HUES64 (cell line): ENCODE data around the gene PLSCR3.

Experiments used
- H3K27ac ChIP-seq: 2 replicates; pipeline ENCODE4 v1.7.0; 2013; ENCODE audit warnings: low read depth, low read length, inconsistent platforms
- H3K27me3 ChIP-seq: 2 replicates; pipeline ENCODE4 v1.6.1; 2013; ENCODE audit warnings: mild to moderate bottlenecking, low read length; ENCODE audit not compliant: insufficient read depth
- H3K36me3 ChIP-seq: 2 replicates; pipeline ENCODE4 v1.6.1; 2013; ENCODE audit warnings: mild to moderate bottlenecking, low read length; ENCODE audit not compliant: insufficient read depth
- H3K4me1 ChIP-seq: 2 replicates; pipeline ENCODE4 v1.6.1; 2013; ENCODE audit warnings: mild to moderate bottlenecking, low read length, moderate library complexity; ENCODE audit not compliant: insufficient read depth
- H3K4me3 ChIP-seq: 2 replicates; pipeline ENCODE4 v1.5.1; 2013; ENCODE audit warnings: mild to moderate bottlenecking, low read length, moderate library complexity
- H3K9ac ChIP-seq: 2 replicates; pipeline ENCODE4 v1.6.1; 2013; ENCODE audit warnings: mild to moderate bottlenecking, low read depth, low read length
- H3K9me3 ChIP-seq: 2 replicates; pipeline ENCODE4 v1.6.1; 2013; ENCODE audit warnings: low read depth, low read length; ENCODE audit not compliant: insufficient read depth
- WGBS: fragments of 150-250, 120-280 bp; methylation state at CpG from one replicate; pipeline ENCODE4 v1.1.7; 2013; ENCODE audit warnings: missing lambda C conversion rate; 5-methylcytosine and 5-hydroxymethylcytosine counted together

Gene PLSCR3

DNA sequence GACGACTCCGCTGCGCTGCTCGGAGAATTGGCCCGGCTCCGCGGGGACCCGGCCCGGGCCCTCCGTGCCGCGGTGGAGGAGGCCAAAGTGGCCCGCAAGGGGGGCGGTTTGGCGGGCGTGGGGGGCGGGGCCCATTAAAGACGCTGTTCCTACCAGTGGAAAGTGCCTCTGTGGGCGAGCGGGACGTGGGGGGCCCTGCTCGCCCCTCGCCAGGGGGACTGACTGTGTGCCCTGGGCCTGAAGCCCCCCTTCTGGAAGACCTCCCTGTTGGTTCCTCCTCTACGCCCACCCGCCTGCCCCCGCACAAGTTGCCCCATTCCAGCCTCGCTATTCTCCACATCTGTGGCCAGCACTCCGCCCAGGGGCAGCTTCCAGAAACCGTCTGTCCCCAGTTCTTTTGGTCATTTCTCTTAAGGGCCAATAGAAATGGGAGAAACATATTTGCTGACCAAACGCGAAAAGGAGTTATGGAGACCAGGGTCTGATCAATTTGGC lies 43.1 kb upstream of the PLSCR3 start:
- H3K9ac ChIP-seq = no peak overlapping the region
- no peaks in the 10 kb centered on the region for H3K9me3 ChIP-seq
- no peaks in the 10 kb centered on the region for H3K36me3 ChIP-seq
- peaks cover 39% of the 10 kb centered on the region for H3K27me3 ChIP-seq
- H3K27ac ChIP-seq = no peak overlapping the region; the same call in 1 of the 2 replicates
- WGBS = 7% methylated on average over 31 of the region's 31 CpGs
- H3K4me1 ChIP-seq = peaks cover 16% of the 10 kb centered on the region
- H3K4me3 ChIP-seq = peak overlapping the region; percentile 95

DNA sequence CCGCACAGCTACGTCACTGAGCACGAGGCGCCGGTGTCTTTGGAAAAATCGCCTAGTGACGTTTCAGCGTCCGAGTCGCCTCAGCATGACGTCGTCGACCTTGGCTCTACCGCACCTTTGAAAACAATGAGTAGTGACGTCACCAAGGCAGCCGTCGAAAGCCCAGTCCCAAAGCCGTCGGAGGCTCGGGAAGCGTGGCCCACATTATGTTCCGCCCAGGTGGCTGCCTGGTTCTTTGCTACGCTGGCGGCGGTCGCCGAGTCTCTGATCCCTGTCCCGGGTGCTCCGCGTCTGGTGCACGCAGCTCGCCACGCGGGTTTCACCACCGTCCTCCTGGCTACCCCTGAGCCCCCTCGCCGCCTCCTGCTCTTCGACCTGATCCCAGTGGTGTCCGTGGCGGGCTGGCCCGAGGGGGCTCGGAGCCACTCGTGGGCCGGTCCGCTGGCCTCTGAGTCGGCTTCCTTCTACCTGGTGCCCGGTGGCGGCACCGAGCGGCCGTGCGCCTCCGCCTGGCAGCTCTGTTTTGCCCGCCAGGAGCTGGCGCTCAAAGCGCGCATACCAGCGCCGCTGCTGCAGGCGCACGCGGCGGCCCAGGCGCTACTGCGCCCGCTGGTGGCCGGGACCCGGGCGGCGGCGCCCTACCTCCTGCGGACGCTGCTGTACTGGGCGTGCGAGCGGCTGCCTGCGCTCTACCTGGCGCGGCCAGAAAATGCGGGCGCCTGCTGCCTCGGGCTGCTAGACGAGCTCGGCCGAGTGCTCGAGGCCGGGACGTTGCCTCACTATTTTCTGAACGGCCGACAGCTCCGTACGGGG lies 42.4 kb upstream of the PLSCR3 start:
- Histone ChIP-seq H3K27me3 (peaks cover 38% of the 10 kb centered on the region), H3K9ac (peak overlapping the region; percentile 58; the same call in 1 of the 2 replicates), H3K36me3 (no peaks in the 10 kb centered on the region), H3K4me3 (peak overlapping the region; percentile 95), H3K27ac (peak overlapping the region; percentile 53; the same call in 1 of the 2 replicates), H3K4me1 (peaks cover 16% of the 10 kb centered on the region), H3K9me3 (no peaks in the 10 kb centered on the region)
- WGBS = 2% methylated on average over 92 of the region's 92 CpGs

DNA sequence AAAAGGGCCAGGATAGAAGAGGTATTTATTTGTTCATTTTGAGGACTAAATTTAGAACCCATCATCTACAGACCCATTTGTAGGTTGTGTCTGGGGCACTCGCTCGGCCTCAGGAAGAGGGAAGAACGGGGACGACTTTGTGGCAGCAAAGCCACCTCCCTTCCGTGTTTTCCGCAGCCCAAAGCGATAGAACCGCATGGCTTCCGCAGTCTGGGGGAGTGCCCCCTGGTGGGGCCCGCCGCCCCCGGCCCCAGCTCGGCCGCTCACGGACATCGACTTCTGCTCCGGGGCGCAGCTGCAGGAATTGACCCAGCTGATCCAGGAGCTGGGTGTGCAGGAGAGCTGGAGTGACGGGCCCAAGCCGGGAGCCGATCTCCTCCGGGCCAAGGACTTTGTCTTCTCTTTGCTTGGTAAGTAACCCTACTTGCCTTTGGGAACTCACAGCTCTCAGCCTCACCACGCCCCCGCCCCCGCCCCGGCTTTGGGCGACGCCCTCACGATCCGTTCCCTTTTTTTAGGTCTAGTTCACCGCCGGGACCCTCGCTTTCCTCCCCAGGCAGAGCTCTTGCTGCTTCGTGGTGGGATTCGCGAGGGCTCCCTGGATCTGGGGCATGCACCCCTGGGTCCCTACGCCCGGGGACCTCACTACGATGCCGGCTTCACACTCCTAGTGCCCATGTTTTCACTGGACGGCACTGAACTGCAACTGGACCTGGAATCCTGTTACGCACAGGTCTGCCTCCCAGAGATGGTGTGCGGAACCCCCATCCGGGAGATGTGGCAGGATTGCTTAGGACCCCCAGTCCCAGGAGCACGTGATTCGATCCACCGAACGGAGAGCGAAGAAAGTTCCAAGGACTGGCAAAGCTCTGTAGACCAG lies 41.6 kb upstream of the PLSCR3 start:
- Histone ChIP-seq H3K27me3 (peaks cover 34% of the 10 kb centered on the region), H3K36me3 (no peaks in the 10 kb centered on the region), H3K9me3 (no peaks in the 10 kb centered on the region), H3K9ac (peak overlapping the region; percentile 50), H3K4me1 (peaks cover 8% of the 10 kb centered on the region), H3K27ac (peak overlapping the region; percentile 60; the same call in 1 of the 2 replicates), H3K4me3 (peak overlapping the region; percentile 95)
- 3% methylated on average over 49 of the region's 49 CpGs for WGBS

DNA sequence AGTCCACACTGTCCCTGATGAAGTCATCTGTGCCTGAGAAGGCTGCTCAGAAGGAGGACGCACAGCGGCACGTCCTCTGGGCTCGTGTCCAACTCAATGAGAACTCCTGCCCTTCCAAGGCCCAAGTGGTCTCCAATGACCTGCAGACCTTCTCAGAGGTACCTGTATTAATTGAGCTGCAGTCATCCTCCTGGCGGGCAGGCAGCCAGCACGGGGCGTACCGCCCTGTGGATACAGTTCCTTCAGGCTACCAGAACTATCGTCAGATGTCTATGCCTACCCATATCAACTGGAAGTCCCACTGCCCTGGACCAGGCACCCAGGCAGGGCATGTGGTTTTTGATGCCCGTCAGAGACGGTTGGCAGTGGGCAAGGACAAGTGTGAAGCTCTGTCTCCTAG lies 38.0 kb upstream of the PLSCR3 start:
- Histone ChIP-seq H3K27ac (no peak overlapping the region), H3K9ac (no peak overlapping the region), H3K4me1 (no peaks in the 10 kb centered on the region), H3K4me3 (no peak overlapping the region), H3K36me3 (no peaks in the 10 kb centered on the region), H3K9me3 (no peaks in the 10 kb centered on the region), H3K27me3 (peaks cover 8% of the 10 kb centered on the region; the same call in 1 of the 2 replicates)
- 94% methylated on average over 11 of the region's 11 CpGs for WGBS

DNA sequence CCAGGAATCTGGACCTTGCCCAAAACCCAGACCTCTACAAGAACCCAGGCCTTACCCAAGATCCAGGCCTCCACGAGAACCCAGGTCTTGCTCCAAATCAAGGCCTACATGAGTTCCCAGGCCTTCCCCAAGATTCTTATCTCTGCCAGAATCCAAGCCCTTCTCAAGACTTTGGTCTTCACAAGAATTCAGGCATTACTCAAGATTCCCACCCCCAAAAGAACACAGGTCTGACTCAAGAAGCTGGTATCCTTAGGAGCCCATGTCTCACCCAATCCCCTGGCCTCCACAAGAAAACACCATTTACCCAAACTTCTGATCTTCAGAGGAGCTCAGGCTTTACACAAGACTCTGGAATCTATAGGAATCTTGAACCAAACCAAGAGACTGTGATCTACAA lies 36.9 kb upstream of the PLSCR3 start:
- peaks cover 4% of the 10 kb centered on the region; the same call in 1 of the 2 replicates for H3K27me3 ChIP-seq
- no peak overlapping the region for H3K27ac ChIP-seq
- H3K9me3 ChIP-seq = no peaks in the 10 kb centered on the region
- no peaks in the 10 kb centered on the region for H3K4me1 ChIP-seq
- no peak overlapping the region for H3K9ac ChIP-seq
- 95% methylated on average over 1 of the region's 1 CpG for WGBS
- H3K4me3 ChIP-seq = no peak overlapping the region
- H3K36me3 ChIP-seq = no peaks in the 10 kb centered on the region

DNA sequence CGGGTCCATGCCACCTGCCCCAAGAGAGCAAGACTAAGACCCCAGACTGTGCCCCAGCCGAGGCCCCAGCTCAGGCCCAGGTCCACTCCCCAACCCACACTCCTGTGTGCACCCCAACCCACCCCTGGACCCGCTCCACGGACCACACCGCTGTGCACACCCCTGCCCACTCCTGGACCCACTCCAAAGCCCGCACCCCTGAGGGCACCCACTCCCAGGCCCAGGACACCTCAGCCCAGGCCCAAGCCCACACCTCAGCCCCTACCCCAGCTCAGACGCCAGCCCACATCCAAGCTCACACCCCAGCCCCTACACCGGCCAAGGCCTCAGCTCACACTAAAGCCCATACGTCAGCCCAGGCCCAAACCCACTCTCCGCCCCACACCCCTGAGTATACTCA lies 35.4 kb upstream of the PLSCR3 start:
- Histone ChIP-seq H3K4me1 (no peaks in the 10 kb centered on the region), H3K9ac (no peak overlapping the region), H3K27me3 (no peaks in the 10 kb centered on the region), H3K27ac (no peak overlapping the region), H3K9me3 (no peaks in the 10 kb centered on the region), H3K4me3 (no peak overlapping the region), H3K36me3 (no peaks in the 10 kb centered on the region)
- 92% methylated on average over 10 of the region's 10 CpGs for WGBS

DNA sequence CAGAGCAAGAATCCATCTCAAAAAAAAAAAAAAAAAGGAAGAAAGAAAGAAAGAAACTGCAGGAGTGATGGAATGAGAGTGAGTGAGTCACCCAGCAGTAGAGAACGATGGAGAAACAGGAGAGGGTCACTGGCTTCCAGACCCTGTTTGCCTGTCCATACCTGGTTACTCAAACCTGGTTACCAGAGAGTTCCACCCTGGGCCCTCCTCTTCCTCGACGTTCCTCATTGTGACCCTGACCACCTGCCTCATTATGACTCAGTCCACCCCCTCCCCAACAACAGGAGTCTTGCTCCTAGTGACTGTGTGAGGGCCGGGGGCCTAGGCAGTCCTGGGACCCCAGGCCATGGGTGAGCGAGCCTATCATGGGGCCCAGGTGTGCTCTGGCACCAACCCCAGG lies 34.2 kb upstream of the PLSCR3 start, which contains the start of gene SPEM3:
Gene SPEM3, plus strand, starts transcription at position 301 of the 400 bp plus-strand sequence. Its CDS starts 46 bp downstream, at position 347.
- Histone ChIP-seq H3K9me3 (no peaks in the 10 kb centered on the region), H3K27me3 (no peaks in the 10 kb centered on the region), H3K36me3 (no peaks in the 10 kb centered on the region), H3K4me3 (no peak within 1 kb of the TSS), H3K27ac (no peak within 1 kb of the TSS), H3K9ac (no peak within 1 kb of the TSS), H3K4me1 (no peaks in the 10 kb centered on the region)
- WGBS = 67% methylated on average over 5 of the region's 5 CpGs

DNA sequence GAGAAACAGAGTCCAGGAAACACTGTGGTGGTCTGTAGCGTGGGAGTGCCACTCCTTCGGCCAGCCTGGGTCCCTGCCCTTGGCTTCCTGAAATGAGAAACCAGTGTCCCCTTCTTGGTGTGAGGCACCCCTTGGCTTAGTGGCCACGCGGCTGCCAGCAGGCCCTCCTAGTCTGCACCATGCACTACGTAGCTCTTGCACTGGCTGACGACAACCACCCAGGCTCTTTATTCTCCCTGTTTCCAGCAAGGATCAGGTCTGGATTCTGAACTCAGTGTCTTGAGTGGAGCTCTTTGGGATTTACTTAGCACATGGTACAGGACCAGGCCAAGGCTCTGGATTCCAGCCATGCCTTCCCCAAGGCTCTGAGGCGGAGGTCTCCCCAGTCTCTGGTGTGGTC lies 33.2 kb upstream of the PLSCR3 start:
- no peaks in the 10 kb centered on the region for H3K4me1 ChIP-seq

DNA sequence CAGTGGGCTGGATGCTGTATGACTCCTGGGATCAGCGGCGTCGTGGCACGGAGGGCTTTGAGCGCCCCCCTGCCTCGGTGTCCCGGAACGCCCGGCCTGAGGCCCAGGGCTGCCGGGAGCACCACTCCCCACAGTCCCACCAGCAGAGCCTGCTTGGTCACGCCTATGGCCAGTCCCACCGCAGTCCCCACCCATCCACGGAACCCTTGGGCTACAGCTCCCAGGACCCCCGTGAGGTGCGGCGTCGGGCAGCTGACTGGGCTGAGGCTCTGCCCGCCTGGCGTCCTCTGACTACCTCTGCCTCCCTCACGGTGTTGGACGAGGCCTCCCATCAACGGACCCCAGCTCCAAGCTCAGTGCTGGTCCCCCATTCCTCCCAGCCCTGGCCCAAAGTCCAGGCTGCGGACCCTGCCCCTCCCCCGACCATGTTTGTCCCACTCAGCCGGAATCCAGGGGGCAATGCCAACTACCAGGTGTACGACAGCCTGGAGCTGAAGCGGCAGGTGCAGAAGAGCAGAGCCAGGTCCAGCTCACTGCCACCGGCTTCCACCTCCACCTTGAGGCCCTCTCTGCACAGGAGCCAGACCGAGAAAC lies 32.7 kb upstream of the PLSCR3 start:
- 95% methylated on average over 29 of the region's 29 CpGs for WGBS

More for the DNA sequence above, 33.2 kb upstream of the PLSCR3 start:
- Histone ChIP-seq H3K4me3 (no peak overlapping the region), H3K9me3 (no peaks in the 10 kb centered on the region), H3K27me3 (no peaks in the 10 kb centered on the region), H3K9ac (no peak overlapping the region), H3K36me3 (no peaks in the 10 kb centered on the region), H3K27ac (no peak overlapping the region)
- WGBS = 89% methylated on average over 7 of the region's 7 CpGs

DNA sequence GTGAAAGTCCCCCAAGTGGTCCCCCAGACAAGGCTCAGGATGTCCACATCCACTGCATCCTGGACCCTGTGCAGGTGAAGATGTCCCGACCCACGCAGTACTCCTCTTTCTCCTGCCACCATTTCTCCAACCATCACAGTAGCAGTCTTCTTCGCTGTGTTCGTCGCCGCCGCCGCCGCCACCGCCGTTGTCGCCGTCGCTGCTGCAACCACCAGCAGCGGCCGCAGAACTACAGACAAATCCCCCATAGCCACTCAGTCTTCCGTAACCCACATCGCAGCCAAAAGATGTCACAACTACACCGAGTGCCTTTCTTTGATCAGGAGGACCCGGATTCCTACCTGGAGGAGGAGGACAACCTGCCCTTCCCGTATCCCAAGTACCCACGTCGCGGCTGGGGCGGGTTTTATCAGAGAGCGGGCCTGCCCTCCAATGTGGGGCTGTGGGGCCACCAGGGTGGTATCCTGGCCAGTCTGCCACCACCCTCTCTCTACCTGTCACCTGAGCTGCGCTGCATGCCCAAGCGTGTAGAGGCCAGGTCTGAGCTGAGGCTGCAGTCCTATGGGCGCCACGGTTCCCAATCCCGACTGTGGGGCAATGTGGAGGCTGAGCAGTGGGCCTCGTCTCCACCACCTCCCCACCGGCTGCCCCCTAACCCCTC lies 32.0 kb upstream of the PLSCR3 start:
- H3K36me3 ChIP-seq = no peaks in the 10 kb centered on the region
- 96% methylated on average over 33 of the region's 33 CpGs for WGBS
- no peaks in the 10 kb centered on the region for H3K4me1 ChIP-seq
- H3K9ac ChIP-seq = no peak overlapping the region
- H3K27me3 ChIP-seq = no peaks in the 10 kb centered on the region
- H3K27ac ChIP-seq = no peak overlapping the region
- no peak overlapping the region for H3K4me3 ChIP-seq
- no peaks in the 10 kb centered on the region for H3K9me3 ChIP-seq

More for the DNA sequence above, 32.7 kb upstream of the PLSCR3 start:
- Histone ChIP-seq H3K4me1 (no peaks in the 10 kb centered on the region), H3K4me3 (no peak overlapping the region), H3K36me3 (no peaks in the 10 kb centered on the region), H3K9me3 (no peaks in the 10 kb centered on the region), H3K27ac (no peak overlapping the region), H3K27me3 (no peaks in the 10 kb centered on the region), H3K9ac (no peak overlapping the region)
